Body of pancreas (tissue), 4 donors: ENCODE data around the gene SPATS2L. TPM values are rescaled to one million over a fixed set of nuclear protein-coding genes. Genes with fewer than 3 reads are reported as not detected.

Experiments
- ATAC-seq: fragments of 150-250 bp; one replicate; pipeline ENCODE4 v1.9.1; 2016
- DNase-seq, 4 donors: peaks; one replicate each; pipeline ENCODE4 v3.0.0-alpha.2; 2019
- H3K27ac ChIP-seq, 4 donors: fragments of 200-600 bp; sonication (generic); 1 replicate in 3 of 4; 2 replicates in 1 of 4; pipeline versions ENCODE4 v1.5.1 to v1.6.1; 2016 to 2019; ENCODE audit warnings: mild to moderate bottlenecking in 1 of 4, mixed read lengths in 1 of 4, moderate library complexity in 1 of 4
- H3K27me3 ChIP-seq, 2 donors: fragments of 200-600 bp; sonication (generic); one replicate each; pipeline ENCODE4 v1.6.0; 2016; ENCODE audit warnings: mild to moderate bottlenecking in 1 of 2
- H3K36me3 ChIP-seq, 2 donors: fragments of 200-600 bp; sonication (generic); replicated peaks in 1 of 2; 2 replicates each; pipeline ENCODE4 v1.5.1; 2016; ENCODE audit warnings: low read depth in 2 of 2; ENCODE audit not compliant: insufficient read depth in 1 of 2
- H3K4me1 ChIP-seq: fragments of 200-600 bp; sonication (generic); one replicate; pipeline ENCODE4 v1.6.0; 2016
- H3K4me3 ChIP-seq, 2 donors: fragments of 200-600 bp; sonication (generic); 1 replicate in 1 of 2; 2 replicates in 1 of 2; pipeline ENCODE4 v1.5.1; 2016 to 2019
- H3K9me3 ChIP-seq, 3 donors: fragments of 200-600 bp; sonication (generic); 1 replicate in 2 of 3; 2 replicates in 1 of 3; pipeline ENCODE4 v1.5.1; 2016
- CTCF ChIP-seq, 7 experiments: fragments of 450-650 bp in 4 of 7; fragments of 200-600 bp in 3 of 7; sonication (generic) in 3 of 7; IDR thresholded peaks; one replicate each; pipeline ENCODE4 v1.5.1; 2016 to 2019; ENCODE audit warnings: antibody characterized with exemption in 7 of 7
- POLR2A ChIP-seq, 3 donors: fragments of 450-650 bp; IDR thresholded peaks; one replicate each; pipeline ENCODE4 v1.6.1; 2016; ENCODE audit warnings: antibody characterized with exemption in 3 of 3, mild to moderate bottlenecking in 2 of 3
- WGBS, 2 donors: methylation state at CpG; one replicate each; pipeline ENCODE4 v1.1.5; 2017; 5-methylcytosine and 5-hydroxymethylcytosine counted together
- intact Hi-C: fragments of 100-400 bp; cut with DNase I; formaldehyde crosslinking; loops from one replicate; pipeline ENCODE4 v1.15.1; 2023
- total RNA-seq, 2 donors: library from RNA; depleted of rRNA; stranded (reverse); fragments of >200 nt; gene quantifications; one replicate each; pipeline ENCODE4 v1.1.0, GENCODE V29; 2016

The SPATS2L gene
- total RNA-seq, 2 donors from 2014 or later: 39.2 to 49.8 TPM

GRCh38 chr2:200404615-200405014 lies 98.1 kb downstream of the SPATS2L start:
- ATAC-seq (no peak), DNase-seq (no peak)
- no peaks in the 10 kb centered on the region for H3K36me3 ChIP-seq
- intact Hi-C loops: no loop called here
- no peak for TF ChIP-seq POLR2A (IDR thresholded peaks at IDR 0.05)
- no peak for TF ChIP-seq CTCF (IDR thresholded peaks at IDR 0.05)
- H3K27ac ChIP-seq: peak overlapping the region in 3 of 4 donors; percentile 66 to 92 (median 78)
- 87 to 96% methylated on average over 4 of the region's 4 CpGs for WGBS, 2 donors
- no peaks in the 10 kb centered on the region for H3K27me3 ChIP-seq
- H3K4me3 ChIP-seq: no peak overlapping the region
- H3K9me3 ChIP-seq: no peaks in the 10 kb centered on the region
- peaks cover 27% of the 10 kb centered on the region for H3K4me1 ChIP-seq

- whole genome bisulfite sequencing, 2 donors: 0 to 4% methylated on average over 1 of the region's 1 CpG
- H3K4me3 ChIP-seq: no peak overlapping the region
- peak in 2 of 4 donors; percentile 16 to 47 for DNase-seq
These were observed 99.3 kb downstream of the SPATS2L start for GRCh38 chr2:200405599-200406298.

GRCh38 chr2:200406379-200406778 lies 99.9 kb downstream of the SPATS2L start:
- WGBS, 2 donors: 52% methylated on average over 2 of the region's 2 CpGs
- intact Hi-C loops: no loop called here
- H3K27ac ChIP-seq: peak overlapping the region; percentile 66 to 92 (median 82)
- no peaks in the 10 kb centered on the region for H3K27me3 ChIP-seq
- no peak overlapping the region for H3K4me3 ChIP-seq
- ATAC-seq: no peak
- H3K9me3 ChIP-seq: no peaks in the 10 kb centered on the region
- H3K4me1 ChIP-seq: peaks cover 30% of the 10 kb centered on the region
- H3K36me3 ChIP-seq: no peaks in the 10 kb centered on the region
- DNase-seq: no peak
- no peak for TF ChIP-seq POLR2A (IDR thresholded peaks at IDR 0.05)
- TF ChIP-seq CTCF (IDR thresholded peaks at IDR 0.05): no peak

More at GRCh38 chr2:200405599-200406298, 99.3 kb downstream of the SPATS2L start:
- intact Hi-C loops: no loop called here
- Histone ChIP-seq H3K27me3 (no peaks in the 10 kb centered on the region), H3K9me3 (no peaks in the 10 kb centered on the region), H3K36me3 (no peaks in the 10 kb centered on the region), H3K27ac (peak overlapping the region; percentile 66 to 92 (median 82)), H3K4me1 (peaks cover 27% of the 10 kb centered on the region)
- TF ChIP-seq CTCF (IDR thresholded peaks at IDR 0.05) (no peak), POLR2A (IDR thresholded peaks at IDR 0.05) (no peak)
- ATAC-seq: peak; percentile 94

- H3K4me1 ChIP-seq: peaks cover 36% of the 10 kb centered on the region
- WGBS, 2 donors: 82 to 88% methylated on average over 19 of the region's 19 CpGs
- intact Hi-C loops: no loop called here
- no peaks in the 10 kb centered on the region for H3K36me3 ChIP-seq
- H3K27ac ChIP-seq: peak overlapping the region in 1 of 4 donors; percentile 20
- no peaks in the 10 kb centered on the region for H3K9me3 ChIP-seq
- TF ChIP-seq POLR2A (IDR thresholded peaks at IDR 0.05) (no peak), CTCF (IDR thresholded peaks at IDR 0.05) (no peak)
- H3K27me3 ChIP-seq: no peaks in the 10 kb centered on the region
- H3K4me3 ChIP-seq: no peak overlapping the region
- DNase-seq: no peak
- no peak for ATAC-seq
These were observed 102.2 kb downstream of the SPATS2L start for GRCh38 chr2:200408428-200409316.
